ENCODE results near the gene ROBO1.

DNA sequence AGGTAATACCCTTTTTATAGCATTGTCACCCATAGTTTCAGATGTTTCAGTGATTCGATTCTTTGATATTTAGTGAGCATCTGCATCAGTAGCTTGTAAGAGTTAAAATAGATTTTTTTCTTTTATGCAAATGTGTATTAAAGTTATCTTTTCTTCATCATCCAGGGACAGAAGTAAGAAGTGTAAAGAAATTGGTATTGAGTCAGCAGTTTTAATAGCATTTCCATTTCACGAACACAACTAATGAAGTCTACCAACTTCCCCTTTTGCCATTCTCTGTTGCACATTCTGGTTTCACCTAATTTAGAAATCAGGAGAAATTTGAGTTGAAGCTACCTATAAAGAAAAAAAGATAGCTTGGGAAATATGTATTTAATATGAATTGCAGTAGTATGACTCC is 127.9 kb downstream of the ROBO1 start:
- no peak for TF ChIP-seq POLR2A (IDR thresholded peaks at IDR 0.05)
- TF ChIP-seq, protein P1, sequence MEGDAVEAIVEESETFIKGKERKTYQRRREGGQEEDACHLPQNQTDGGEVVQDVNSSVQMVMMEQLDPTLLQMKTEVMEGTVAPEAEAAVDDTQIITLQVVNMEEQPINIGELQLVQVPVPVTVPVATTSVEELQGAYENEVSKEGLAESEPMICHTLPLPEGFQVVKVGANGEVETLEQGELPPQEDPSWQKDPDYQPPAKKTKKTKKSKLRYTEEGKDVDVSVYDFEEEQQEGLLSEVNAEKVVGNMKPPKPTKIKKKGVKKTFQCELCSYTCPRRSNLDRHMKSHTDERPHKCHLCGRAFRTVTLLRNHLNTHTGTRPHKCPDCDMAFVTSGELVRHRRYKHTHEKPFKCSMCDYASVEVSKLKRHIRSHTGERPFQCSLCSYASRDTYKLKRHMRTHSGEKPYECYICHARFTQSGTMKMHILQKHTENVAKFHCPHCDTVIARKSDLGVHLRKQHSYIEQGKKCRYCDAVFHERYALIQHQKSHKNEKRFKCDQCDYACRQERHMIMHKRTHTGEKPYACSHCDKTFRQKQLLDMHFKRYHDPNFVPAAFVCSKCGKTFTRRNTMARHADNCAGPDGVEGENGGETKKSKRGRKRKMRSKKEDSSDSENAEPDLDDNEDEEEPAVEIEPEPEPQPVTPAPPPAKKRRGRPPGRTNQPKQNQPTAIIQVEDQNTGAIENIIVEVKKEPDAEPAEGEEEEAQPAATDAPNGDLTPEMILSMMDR (IDR thresholded peaks at IDR 0.05), result no peak

All from thyroid gland (tissue), 4 donors.